IPS DF 4.7 (cell line): ENCODE measurements around the gene HHIP.

Experiments
- DNase-seq: peaks from one replicate; pipeline ENCODE4 v3.0.0-alpha.2; 2013; ENCODE audit warnings: low spot score; ENCODE audit errors: extremely low read depth

The HHIP gene

DNA sequence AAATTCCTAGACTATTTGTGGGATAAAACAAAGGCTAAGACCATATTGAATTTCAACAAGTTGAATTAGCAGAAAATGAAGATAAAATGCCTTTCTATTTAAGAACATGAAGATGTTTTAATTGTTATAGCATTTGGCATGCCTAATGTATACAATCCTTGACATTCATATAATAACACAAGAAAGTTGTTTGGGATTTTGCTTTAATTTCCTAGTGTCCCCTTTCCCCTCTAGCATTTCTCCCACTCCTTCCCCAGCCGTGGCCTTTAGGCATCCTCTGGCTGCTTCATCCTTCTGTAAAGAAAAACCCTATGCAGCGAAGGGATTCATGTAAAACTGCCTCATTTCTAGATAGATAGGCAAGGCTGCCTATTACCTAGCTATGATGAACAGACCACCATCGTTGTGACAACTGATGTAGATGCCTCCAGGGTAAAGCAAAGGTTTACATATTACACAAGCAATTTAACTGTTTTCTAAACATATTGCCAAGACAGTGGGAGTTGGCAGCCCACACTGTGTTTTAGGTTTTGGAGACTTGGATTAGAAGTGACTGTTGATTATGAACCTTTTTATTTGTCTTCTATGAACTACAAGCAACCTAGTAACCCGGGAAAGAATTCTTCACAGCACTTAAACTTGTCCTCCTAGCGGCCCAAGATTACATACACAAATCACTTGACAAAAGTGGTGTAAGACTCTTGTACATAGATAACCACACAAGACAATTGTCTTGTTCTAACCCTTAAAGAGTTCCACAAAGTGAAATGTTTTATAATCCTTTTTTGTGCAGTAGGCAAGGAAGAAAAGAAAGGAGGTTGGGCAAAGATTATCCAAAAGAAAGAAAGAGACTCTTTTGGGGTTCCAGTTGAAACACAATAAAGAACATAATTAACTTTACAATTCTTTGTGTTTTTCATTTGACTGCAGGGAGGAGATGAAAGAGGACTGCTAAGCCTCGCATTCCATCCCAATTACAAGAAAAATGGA is 59.9 kb downstream of the HHIP start:
- DNase-seq = no peak

DNA sequence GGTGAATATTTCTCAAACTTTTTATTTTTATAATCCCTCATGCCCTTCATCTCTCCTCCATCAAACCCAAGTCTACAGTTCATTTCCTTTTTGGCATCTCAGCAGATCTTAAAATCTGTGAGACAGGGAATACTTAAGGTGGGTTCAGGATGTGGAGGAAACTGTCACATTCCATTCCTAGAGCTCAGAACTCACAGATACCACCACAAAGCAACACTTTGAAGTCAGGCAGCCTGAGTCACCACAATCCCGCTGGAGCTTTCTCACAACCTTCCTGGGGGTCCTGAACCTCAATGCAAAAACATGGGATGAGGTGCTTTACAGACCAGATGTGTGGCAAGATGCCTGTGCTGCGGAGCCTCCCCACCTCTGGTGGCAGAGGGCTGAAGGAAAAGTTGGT is 63.2 kb downstream of the HHIP start:
- DNase-seq = no peak

DNA sequence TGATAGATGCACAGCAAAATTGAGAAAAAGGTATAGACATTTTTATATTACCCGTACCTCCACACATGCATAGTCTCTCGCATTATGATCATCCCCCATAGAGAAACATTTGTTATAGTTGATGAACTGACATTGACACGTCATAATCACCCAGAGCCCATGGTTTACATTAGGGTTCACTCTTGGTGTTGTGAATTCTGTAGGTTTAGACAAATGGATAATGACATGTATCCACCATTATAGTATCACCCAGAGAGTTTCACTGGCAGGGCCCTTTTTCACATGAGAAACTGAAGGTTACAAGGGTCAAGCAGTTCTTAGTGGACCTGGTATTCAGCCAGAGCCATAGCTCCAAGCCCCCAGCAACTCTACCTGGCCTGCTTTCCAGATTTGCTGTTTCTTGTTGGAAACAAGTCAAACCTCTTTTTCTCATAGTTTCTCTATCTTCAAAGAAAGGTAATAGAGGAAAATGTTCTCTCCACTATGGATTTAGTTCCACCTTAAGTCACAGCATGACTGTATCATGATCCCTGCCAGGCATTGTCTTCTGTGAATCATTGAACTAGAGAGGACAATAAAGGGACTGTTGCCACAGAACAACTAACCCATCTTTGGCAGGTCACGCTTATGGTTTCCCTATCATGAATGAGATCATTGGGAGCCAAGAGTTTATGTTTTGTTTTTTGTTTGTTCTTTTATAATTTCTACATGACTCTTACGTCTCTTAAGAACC is 64.0 kb downstream of the HHIP start:
- DNase-seq = no peak

DNA sequence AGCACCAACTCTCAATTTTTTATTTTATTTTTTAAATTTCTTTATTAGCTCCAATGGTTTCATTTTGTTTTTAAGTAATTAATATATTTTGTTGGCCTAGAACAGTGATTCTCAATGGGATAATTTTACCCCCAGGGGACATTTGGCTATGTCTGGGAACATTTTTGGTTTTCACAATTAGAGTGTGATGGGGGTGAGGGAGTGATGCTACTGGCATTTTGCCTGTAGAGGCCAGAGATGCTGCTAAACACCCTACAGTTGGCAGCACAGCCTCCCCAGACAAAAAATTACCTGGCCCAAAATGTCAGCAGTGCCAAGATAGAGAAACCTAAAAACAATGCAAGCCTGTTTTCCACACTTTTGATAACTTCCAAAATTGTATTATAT is 64.6 kb downstream of the HHIP start:
- DNase-seq = no peak

DNA sequence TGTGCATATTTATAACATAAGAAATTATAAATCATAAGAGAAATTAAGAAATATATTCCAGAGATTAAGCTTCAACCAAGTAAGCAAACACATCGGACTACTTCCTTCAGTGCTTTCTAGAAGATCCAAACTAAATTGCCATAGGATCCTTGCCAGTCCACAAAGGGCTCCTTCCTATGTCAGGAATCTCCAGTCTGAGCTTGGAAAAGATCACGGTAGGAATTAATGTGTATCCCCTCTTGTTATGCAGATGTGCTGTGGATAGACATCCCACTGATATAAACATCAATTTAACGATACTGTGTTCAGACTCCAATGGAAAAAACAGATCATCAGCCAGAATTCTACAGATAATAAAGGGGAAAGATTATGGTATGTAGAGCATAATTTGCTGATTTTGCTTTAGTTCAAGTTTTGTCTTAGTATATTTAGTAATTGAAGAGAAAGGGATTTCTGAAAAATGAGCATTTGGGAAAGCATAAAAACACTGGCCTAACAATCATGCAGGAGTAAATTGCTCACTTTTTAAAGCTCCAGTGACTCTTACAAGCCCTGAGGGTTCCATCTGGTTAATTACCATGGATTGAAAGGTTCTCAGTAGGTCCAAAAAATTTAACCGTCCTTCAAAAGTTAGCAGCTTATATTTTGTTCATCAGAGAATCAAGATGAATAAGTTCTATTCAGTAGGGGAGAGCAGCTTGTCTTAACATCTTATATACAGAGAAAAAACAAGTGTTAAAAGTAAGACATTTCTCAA is 65.9 kb downstream of the HHIP start:
- no peak for DNase-seq

DNA sequence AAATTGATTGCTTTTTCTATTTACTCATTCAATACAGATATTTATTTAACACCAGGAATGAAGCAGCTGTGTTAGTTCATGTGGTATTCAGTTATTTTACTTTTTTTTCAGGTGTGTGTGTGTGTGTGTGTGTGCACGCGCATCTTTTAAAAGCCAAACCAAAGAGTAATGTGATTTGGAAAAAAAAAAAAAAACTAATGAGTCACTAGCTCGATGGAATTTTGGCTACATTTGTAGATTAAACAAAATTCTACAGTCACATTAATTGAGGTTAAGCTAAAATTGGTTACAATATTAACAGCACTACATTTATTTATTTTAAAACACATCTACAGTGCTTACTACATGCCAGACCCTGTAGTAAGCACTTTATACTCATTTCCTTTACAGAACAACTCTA is 66.8 kb downstream of the HHIP start:
- no peak for DNase-seq

DNA sequence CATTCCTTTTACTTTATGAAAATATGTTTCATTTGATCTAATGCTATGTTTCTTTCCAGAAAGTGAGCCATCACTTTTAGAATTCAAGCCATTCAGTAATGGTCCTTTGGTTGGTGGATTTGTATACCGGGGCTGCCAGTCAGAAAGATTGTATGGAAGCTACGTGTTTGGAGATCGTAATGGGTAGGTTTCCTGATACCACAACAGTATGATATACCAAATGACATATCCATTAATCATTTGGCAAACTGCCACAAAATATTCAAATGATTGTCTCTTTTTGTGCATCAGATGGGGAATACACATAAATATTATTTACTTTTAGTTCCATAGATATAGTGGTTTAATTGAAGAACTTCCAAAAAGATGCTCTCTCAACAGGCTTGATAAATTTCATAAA is 68.2 kb downstream of the HHIP start:
- no peak for DNase-seq

DNA sequence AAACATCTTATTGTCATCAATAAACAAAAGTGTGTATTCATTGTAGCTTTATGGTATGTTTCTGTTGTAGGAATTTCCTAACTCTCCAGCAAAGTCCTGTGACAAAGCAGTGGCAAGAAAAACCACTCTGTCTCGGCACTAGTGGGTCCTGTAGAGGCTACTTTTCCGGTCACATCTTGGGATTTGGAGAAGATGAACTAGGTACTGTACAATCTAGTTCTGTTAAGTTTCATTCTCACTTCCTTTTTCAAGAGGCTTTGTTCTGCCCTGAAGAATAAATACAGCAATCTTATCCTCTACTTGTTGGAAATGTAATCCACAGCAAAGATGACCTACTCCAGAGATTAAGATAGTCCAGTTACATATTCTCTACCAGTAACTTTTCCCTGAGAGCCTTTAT is 69.3 kb downstream of the HHIP start:
- DNase-seq = no peak

DNA sequence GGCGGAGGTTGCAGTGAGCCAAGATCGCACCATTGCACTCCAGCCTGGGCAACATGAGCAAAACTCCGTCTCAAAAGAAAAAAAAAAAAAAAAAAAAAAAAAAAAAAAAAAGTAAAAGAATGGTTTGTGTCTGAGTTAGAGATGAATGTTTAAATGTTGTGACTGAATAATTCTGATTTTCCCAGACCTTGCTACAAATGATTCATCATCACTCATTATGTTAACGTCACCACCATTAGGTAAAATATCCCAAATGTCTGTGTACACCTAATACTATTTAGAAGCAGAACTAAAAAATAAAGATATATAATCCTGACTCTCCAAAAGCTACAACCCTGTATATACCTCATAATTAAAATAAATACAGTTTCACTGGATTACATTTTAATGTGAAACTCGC is 70.8 kb downstream of the HHIP start:
- DNase-seq = no peak

DNA sequence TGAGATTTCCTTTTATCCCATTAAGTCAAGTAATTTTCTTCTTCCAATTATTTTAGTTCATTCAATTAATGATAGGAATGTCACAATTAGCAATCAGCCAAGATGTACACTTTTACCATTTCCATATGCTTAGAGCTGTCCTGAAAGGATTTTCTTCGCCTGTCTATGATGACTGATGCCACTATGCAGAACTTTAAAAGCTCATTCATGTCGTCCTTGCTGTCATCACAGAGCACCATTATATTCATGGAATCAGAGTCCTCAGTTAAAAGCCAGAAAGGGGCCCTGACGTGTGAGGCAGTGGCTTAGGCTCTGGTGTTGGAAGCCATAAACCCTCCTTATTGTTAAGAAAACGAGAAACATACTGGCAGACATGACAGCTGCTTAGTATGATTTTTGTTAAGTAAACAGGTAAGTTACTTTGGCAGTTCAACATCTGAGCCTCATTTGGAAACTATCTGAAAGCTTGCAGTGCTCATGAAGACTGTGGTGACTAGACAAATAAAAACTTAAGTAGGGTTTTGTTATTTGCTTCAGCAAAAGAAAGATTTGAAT is 73.1 kb downstream of the HHIP start:
- DNase-seq = no peak

DNA sequence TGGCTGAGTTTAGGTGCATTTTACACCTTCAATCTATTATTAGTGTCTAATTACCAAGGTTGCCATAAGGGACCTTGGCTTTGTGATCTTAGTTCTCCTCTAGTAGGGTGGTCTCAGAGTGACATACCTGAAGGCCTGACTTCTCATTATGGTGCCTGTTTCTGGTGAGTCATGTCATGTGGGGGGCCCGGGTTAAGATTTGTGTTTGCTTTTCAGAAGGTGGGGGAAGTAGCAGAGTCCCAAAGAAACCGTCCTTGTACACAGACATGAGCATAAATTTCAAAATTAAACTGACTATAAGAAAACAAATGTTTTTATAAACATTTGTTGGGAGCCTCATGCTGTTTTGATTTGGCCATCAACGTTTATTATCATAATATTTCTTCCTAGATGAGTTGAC is 74.5 kb downstream of the HHIP start:
- DNase-seq = no peak

DNA sequence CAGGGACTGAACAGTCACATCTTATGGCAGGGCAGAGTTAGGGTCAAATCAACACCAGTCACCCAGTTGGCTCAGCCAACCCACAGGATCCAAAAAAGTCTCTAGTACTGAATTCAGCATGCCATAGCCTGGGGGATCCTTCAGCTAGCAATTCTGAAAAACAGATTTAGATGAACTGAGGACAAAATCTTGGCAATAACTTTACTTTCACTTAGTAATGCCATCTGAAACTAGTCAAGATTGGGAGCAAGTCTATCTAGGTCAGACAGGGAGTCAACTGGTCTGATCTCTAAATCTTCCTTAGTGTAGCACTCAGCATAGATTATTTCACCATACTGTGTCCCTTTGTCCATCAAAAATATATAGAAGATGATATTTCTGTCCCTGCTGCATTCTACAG is 76.0 kb downstream of the HHIP start:
- DNase-seq = no peak

DNA sequence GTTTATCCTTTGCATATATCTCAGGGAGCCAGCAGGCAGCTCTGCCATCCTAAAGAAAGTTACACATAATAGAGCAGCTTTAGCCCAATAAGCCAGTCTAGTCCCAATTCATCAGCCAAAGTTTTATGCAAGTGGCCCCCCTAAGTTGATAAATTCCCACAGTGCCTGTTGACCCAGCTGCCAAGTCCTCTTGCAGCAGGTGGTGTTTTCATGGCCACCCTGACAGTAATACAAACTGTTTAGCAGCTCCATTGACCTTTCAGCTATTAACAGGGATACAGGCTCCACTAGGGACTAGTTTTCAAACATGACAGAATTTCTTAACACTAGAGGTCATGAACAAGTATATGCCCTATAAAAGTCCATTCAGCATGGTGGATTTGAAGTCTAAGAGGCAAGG is 77.5 kb downstream of the HHIP start:
- no peak for DNase-seq

DNA sequence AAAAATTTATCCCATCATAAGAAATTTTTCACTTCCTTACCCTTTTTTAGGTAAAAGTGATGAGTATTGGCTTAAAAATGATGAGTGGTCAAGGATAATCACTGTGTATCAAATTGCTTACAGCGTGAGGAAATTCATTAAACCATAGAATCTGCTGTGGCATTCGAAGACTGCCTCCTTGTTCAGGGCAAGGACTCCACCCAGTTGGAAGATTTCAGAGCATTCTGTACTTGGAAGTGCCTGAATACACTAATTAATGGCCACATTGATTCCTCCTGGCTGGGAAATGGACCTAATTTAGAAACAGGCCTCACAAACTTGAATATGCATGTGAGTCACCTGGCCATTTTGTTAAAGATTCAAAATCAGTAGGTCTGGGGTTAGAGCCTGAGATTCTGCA is 83.2 kb downstream of the HHIP start:
- no peak for DNase-seq

DNA sequence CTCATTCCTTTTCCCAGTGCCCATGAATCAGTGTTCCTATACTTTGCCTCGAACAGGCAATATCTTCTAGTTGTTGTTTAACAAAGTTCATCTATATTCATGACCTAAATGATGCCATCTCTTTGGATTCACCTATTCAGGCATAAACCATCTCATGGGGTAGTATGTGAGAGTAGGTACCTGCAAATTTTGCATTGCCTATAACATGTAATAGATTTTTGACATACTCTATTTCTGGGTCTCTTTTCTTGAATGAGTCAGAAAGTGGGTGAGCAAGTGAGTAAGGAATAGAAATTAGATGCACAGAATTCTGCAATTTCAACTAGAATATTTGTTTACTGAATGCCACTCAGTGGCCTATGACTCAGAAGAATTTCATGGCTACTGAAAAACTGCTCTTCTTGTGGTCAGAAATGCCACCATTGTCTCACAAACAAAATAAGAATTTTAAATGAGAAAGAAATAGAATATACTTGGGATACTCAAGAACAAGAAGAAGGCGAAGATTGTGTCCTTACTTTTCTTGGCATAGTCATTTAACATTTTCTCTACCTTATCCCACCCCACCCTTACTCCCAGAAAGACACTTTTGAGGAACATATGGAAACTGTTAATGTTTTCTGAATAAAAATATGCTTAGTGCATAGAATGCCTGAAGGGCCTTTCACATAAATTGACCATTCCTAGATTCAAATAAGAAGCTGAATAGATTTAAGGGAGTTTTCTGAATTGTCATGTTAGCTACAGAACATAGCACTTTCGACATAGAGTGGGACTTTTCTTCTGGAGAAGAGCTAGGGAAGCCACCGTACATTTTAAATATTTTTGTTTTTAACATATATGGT is 86.8 kb downstream of the HHIP start:
- DNase-seq = no peak

DNA sequence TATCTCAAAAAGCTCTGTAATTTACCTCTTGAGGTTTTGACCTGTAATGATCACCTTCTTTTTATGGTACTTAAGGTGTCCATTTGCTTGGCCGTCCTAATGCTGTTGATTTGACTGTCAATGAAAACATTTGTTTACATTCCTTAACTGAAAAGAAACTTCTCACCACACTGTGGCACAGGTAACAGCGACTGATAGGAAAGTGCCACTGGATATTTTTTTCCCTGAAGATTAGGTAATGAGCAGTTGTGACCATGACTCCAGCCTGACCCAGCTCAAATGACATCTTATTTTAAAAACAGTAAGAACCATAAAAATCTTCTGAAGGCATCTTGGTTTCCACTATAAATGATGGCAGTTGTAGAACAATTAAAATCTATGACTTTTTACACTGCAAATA is 87.6 kb downstream of the HHIP start:
- no peak for DNase-seq

DNA sequence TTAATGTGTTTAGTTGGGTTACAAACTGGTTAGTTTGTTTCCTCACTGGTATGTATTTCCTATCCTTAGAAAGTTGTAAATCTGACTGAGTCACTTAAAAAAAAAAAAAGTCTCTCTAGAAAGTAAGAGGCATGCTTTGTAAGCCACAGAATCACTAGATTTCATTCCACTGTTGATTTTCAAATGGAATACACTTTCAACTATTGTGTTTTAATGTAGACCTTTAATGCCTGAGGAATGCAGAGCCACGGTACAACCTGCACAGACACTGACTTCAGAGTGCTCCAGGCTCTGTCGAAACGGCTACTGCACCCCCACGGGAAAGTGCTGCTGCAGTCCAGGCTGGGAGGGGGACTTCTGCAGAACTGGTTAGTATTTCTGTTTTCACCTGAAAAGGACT is 88.6 kb downstream of the HHIP start:
- no peak for DNase-seq

DNA sequence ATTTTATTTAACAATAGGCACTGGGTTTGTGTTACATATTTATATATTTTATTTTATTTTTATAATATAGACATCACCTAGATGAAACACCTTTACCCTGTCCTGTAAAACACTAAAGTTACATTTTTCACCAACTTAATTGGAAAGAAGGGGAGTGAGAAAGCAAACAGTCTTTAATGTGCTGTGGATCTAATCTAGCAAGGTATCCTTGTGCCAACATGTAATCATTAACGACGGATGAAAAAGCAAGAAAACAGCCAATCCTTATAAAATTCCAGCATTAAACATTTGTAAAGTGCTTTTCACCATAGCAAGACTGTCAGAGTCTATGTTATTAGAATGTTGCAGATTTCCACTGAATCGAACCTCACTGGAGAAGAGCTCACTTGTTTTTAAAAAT is 92.7 kb downstream of the HHIP start:
- DNase-seq = no peak

DNA sequence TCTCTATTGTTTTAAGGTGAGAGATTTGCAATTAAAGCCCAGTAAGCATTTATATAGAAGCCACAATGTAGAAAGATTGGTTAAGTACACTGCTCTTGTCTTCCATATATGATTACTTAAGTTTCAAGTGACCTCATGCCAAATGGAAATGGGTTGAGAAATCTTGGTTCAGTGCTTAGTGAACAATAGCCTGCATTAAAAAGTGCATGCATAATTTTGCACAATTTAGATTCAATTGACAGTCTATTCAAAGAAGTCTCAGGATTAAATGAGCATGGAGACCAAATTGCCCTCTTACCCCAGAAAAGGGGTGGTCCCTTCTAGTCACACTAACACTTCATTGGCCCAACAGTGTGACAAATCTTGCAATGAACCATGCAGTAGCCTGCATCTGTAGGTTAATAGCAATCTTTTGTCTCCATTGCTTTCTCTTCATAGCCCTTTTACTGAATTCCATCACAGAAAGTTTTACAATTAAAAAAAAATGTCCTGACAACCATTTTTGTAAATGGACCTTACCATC is 93.6 kb downstream of the HHIP start:
- DNase-seq = no peak

DNA sequence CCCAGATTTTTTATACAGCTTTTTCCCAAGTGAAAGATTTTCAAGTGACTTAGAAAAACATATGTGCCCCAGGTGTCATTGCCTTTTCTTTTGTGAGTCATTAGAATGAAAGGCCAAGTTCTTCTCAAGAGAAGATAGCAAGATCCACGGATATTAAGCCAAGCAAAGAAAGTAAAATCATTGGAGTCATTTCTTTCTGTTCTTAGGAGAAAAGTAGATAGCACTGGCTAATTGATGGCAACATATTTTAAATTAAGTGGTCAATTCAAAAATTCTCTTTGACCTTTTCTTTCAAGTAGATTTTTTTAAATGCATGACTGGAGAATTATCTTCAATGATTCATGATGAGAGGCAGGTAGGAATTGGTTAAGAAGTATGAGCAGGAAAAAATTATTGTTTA is 94.4 kb downstream of the HHIP start:
- DNase-seq = no peak
